Tibial artery (tissue), 4 donors: ENCODE measurements around the gene FOXF1.

Experiments
- DNase-seq, 2 donors: peaks; one replicate each; pipeline ENCODE4 v3.0.0-alpha.2; 2019
- H3K27ac ChIP-seq, 2 donors: fragments of 200-600 bp; sonication (generic) in 1 of 2; 1 replicate in 1 of 2; 2 replicates in 1 of 2; pipeline ENCODE4 v1.5.1; 2018 to 2019; ENCODE audit warnings: mild to moderate bottlenecking in 1 of 2
- H3K27me3 ChIP-seq, 2 donors: fragments of 200-600 bp; sonication (generic) in 1 of 2; one replicate each; pipeline versions ENCODE4 v1.5.1 to v1.6.0; 2016 to 2019
- H3K36me3 ChIP-seq, 3 donors: fragments of 200-600 bp; sonication (generic) in 2 of 3; one replicate each; pipeline ENCODE4 v1.5.1; 2016 to 2019; ENCODE audit warnings: mild to moderate bottlenecking in 2 of 3
- H3K4me1 ChIP-seq, 4 donors: fragments of 200-600 bp; sonication (generic) in 2 of 4; 1 replicate in 3 of 4; 2 replicates in 1 of 4; pipeline ENCODE4 v1.5.1; 2016 to 2019
- H3K4me3 ChIP-seq, 2 donors: fragments of 200-600 bp; sonication (generic) in 1 of 2; 1 replicate in 1 of 2; 2 replicates in 1 of 2; pipeline ENCODE4 v1.5.1; 2018 to 2019; ENCODE audit warnings: mild to moderate bottlenecking in 2 of 2
- H3K9me3 ChIP-seq, 3 donors: fragments of 200-600 bp; sonication (generic) in 1 of 3; one replicate each; pipeline ENCODE4 v1.5.1; 2016 to 2019
- intact Hi-C: fragments of 100-400 bp; cut with DNase I; formaldehyde crosslinking; loops from one replicate; pipeline ENCODE4 v1.15.0; 2023; ENCODE audit warnings: low total_unique reads
- TF ChIP-seq, protein P1 (sequence below), 2 experiments: fragments of 200-600 bp in 1 of 2; fragments of 450-650 bp in 1 of 2; IDR thresholded peaks; one replicate each; pipeline ENCODE4 v1.5.1; 2017 to 2019; ENCODE audit warnings: antibody characterized with exemption in 2 of 2, mild to moderate bottlenecking in 1 of 2, moderate library complexity in 1 of 2

Gene FOXF1

GRCh38 chr16:86496262-86496928, 13.9 kb upstream of the FOXF1 start:
- no peak for DNase-seq
- Histone ChIP-seq H3K9me3 (no peaks in the 10 kb centered on the region), H3K27ac (no peak overlapping the region), H3K4me3 (no peak overlapping the region), H3K27me3 (peaks cover 15 to 100% of the 10 kb centered on the region in 2 donors), H3K36me3 (no peaks in the 10 kb centered on the region), H3K4me1 (peaks cover 0 to 37% (median 25%) of the 10 kb centered on the region in 4 donors)
- intact Hi-C loops: no loop called here
- TF ChIP-seq, protein P1, sequence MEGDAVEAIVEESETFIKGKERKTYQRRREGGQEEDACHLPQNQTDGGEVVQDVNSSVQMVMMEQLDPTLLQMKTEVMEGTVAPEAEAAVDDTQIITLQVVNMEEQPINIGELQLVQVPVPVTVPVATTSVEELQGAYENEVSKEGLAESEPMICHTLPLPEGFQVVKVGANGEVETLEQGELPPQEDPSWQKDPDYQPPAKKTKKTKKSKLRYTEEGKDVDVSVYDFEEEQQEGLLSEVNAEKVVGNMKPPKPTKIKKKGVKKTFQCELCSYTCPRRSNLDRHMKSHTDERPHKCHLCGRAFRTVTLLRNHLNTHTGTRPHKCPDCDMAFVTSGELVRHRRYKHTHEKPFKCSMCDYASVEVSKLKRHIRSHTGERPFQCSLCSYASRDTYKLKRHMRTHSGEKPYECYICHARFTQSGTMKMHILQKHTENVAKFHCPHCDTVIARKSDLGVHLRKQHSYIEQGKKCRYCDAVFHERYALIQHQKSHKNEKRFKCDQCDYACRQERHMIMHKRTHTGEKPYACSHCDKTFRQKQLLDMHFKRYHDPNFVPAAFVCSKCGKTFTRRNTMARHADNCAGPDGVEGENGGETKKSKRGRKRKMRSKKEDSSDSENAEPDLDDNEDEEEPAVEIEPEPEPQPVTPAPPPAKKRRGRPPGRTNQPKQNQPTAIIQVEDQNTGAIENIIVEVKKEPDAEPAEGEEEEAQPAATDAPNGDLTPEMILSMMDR (IDR thresholded peaks at IDR 0.05): no peak

- intact Hi-C loops: no loop called here
- TF ChIP-seq, protein P1 (IDR thresholded peaks at IDR 0.05): no peak
- Histone ChIP-seq H3K4me1 (peaks cover 0 to 37% (median 25%) of the 10 kb centered on the region in 4 donors), H3K27me3 (peaks cover 15 to 100% of the 10 kb centered on the region in 2 donors), H3K9me3 (no peaks in the 10 kb centered on the region), H3K4me3 (no peak overlapping the region), H3K27ac (no peak overlapping the region), H3K36me3 (no peaks in the 10 kb centered on the region)
- DNase-seq: no peak
Measured at GRCh38 chr16:86496929-86497461, 13.3 kb upstream of the FOXF1 start.

DNA sequence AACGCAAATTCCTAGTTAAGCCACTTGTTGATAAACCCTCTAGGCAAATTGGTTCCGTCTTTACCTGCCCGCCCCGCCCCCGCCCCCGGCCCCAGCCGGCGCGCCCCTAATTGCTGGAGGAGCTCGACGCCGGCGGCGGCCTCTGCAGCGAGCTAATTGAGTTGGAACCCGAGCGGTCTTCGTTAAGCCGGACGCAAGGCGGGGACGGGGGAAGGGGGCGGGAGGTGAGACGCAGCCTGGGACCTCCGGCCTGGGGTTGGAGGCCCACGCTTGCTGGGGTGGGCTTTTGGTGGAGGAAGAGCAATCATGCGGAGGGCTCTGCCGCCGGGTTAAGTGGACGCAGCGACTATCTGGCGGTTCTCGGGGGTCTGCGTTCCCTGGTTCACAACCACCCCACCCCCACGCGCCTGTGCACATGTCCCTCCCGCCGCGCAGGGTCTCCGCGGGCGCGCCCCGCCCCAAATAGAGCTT, 12.7 kb upstream of the FOXF1 start:
- H3K9me3 ChIP-seq: no peaks in the 10 kb centered on the region
- TF ChIP-seq, protein P1 (IDR thresholded peaks at IDR 0.05): no peak
- H3K4me3 ChIP-seq: no peak overlapping the region
- H3K27ac ChIP-seq: no peak overlapping the region
- no peak for DNase-seq
- intact Hi-C loops: no loop called here
- peaks cover 0 to 37% (median 25%) of the 10 kb centered on the region in 4 donors for H3K4me1 ChIP-seq
- H3K36me3 ChIP-seq: no peaks in the 10 kb centered on the region
- H3K27me3 ChIP-seq: peaks cover 15 to 100% of the 10 kb centered on the region in 2 donors

DNA sequence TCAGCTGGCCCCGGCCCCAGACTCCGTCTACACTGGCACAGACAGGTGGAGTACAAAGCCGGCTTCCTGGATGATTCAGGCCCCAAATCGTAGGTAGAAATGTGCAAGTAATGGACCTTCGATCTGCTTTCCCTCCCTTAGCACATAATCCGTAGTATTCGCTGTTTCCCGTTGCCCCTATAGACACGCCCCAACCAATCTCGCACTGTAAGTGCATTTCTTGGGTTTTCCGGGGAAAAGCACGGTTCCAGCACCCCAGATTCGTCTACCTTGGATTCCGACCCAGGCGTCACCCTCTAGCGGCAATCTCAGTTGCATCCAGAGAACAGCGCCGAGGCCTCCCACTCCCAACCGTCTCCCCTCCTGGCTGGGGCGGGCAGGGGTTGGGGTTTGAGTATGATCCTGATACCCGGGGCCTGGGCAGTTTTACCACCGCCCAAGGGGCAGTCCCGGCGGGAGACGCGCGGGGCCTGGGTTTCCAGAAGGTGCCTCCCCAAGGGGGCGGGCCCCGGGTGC, 12.1 kb upstream of the FOXF1 start:
- TF ChIP-seq, protein P1 (IDR thresholded peaks at IDR 0.05): no peak
- intact Hi-C loops: no loop called here
- Histone ChIP-seq H3K27me3 (peaks cover 16 to 100% of the 10 kb centered on the region in 2 donors), H3K27ac (no peak overlapping the region), H3K4me3 (no peak overlapping the region), H3K36me3 (no peaks in the 10 kb centered on the region), H3K4me1 (peaks cover 0 to 38% (median 25%) of the 10 kb centered on the region in 4 donors), H3K9me3 (no peaks in the 10 kb centered on the region)
- no peak for DNase-seq

DNA sequence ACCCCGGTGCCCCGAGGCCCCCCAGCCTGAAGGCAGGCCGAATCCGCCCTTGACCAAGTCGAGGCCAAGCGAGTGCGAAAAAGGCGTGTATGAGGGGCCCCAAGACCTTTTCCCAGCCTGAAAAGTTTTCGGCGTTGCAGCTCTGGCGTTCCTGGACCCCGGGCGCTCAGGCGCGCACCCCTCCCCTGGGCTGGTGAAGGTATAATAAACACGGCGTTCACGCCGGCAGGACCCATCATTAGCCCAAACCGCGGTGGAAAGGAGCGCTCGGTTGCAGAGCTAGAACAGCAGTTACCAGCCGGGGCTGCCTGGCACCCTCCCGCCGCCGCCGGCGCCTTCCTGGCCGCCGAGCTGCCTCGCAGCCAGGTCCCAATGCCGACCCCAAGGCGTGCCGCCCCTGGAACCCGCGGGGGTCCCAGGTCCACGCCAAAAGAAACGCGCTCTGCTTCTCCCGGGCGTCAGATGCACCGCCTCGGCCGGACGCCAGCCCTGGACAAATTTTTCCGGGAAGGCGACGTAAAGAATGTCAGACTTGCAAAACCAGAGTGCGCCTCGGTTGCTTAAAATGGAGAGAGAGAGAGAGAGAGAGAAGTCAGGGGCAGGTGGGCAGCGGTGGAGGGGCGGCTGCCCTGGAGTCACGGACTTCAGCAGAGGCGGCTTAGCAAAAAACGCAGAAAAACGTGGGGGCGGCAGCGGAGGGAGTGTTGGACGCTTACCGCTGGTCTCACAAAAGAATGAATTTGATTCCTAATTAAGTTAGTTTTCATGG, 11.5 kb upstream of the FOXF1 start:
- no peaks in the 10 kb centered on the region for H3K36me3 ChIP-seq
- H3K27me3 ChIP-seq: peaks cover 18 to 99% of the 10 kb centered on the region in 2 donors
- no peaks in the 10 kb centered on the region for H3K9me3 ChIP-seq
- H3K4me1 ChIP-seq: peaks cover 0 to 41% (median 25%) of the 10 kb centered on the region in 4 donors
- H3K27ac ChIP-seq: no peak overlapping the region
- no peak for DNase-seq
- TF ChIP-seq, protein P1 (IDR thresholded peaks at IDR 0.05): no peak
- intact Hi-C loops: no loop called here
- H3K4me3 ChIP-seq: peak overlapping the region in 1 of 2 donors; percentile 22
